Fibroblast of mammary gland (primary cell): ENCODE data around the gene DSG2.

Experiments used
- DNase-seq: peaks from one replicate; pipeline ENCODE4 v3.0.0-alpha.2; 2010; ENCODE audit warnings: low read depth
- H3K4me3 ChIP-seq: 2 replicates; pipeline ENCODE4 v1.5.1; 2011; ENCODE audit warnings: low read depth, mild to moderate bottlenecking, low read length, moderate library complexity; ENCODE audit not compliant: control insufficient read depth
- TF ChIP-seq, protein P1 (sequence below): conservative IDR thresholded peaks from 2 replicates; pipeline ENCODE4 v1.5.1; 2011; ENCODE audit warnings: low read depth, low read length, inconsistent platforms; ENCODE audit not compliant: control insufficient read depth, insufficient read depth

The DSG2 gene

DNA sequence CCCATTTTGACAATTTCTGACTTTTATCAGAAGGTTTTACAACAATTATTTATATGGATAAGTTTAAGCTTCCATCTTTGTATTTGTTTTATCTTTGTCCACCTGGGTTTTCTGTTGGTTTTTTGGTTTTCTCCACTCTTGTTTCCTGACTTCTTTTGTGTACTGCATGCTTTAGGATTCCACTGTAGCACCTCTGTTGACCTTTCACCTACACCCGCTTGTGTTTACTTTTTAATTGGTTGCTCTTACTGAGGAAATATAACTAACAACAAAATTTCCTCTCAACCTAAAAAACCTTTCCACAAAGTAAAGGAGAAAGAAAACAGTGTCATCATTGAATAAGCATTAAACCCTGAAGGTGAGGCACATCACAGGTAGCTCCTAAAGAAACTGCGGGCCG lies 53.9 kb downstream of the DSG2 start:
- no peak overlapping the region for H3K4me3 ChIP-seq
- TF ChIP-seq, protein P1, sequence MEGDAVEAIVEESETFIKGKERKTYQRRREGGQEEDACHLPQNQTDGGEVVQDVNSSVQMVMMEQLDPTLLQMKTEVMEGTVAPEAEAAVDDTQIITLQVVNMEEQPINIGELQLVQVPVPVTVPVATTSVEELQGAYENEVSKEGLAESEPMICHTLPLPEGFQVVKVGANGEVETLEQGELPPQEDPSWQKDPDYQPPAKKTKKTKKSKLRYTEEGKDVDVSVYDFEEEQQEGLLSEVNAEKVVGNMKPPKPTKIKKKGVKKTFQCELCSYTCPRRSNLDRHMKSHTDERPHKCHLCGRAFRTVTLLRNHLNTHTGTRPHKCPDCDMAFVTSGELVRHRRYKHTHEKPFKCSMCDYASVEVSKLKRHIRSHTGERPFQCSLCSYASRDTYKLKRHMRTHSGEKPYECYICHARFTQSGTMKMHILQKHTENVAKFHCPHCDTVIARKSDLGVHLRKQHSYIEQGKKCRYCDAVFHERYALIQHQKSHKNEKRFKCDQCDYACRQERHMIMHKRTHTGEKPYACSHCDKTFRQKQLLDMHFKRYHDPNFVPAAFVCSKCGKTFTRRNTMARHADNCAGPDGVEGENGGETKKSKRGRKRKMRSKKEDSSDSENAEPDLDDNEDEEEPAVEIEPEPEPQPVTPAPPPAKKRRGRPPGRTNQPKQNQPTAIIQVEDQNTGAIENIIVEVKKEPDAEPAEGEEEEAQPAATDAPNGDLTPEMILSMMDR: no peak
- DNase-seq: no peak

- DNase-seq: peak; percentile 12
- TF ChIP-seq, protein P1: peak; percentile 25
- H3K4me3 ChIP-seq: no peak overlapping the region
These were observed 55.8 kb downstream of the DSG2 start for GRCh38 chr18:31553800-31554199.

- no peak overlapping the region for H3K4me3 ChIP-seq
- TF ChIP-seq, protein P1: no peak
- DNase-seq: no peak
These were observed 56.8 kb downstream of the DSG2 start for GRCh38 chr18:31554776-31555175.

DNA sequence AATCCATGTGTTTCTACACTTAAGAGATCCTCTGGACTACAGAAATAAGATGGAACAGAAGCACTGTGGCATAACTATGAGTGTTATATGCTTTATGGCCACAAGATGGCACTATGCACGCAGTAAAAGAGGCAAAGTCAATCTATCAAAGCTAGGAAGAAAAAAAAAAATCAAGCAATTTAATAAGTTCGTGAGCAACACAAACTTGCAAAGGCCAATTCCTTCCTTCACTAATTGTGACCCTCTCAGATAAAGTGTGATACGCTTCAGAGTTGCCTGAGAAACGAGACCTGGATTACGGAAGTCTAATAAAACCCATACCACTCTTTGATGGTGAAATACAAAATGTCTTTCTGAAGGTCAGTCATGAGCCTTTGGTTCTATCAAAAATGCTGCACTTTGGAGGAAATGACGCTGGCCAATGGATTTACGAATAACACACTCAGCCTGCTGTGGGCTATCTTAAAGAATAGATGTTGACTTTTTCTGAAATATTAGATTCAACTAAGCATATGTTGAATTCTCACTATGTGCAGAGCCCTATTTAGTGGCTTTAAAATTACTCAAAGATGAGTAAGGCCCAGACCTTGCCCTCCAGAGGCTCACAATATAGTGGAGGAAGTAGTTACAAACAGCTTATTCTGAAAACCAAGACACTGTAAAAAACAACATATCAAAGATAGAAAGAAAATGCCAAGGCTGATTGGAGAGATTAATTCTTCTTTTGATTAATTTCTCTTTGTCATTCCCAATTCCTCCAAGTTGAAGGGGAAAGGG lies 58.2 kb downstream of the DSG2 start:
- DNase-seq: peak; percentile 76
- TF ChIP-seq, protein P1: peak; percentile 78
- H3K4me3 ChIP-seq: no peak overlapping the region

GRCh38 chr18:31557446-31557845 lies 59.5 kb downstream of the DSG2 start:
- no peak for DNase-seq
- H3K4me3 ChIP-seq: no peak overlapping the region
- TF ChIP-seq, protein P1: no peak

DNA sequence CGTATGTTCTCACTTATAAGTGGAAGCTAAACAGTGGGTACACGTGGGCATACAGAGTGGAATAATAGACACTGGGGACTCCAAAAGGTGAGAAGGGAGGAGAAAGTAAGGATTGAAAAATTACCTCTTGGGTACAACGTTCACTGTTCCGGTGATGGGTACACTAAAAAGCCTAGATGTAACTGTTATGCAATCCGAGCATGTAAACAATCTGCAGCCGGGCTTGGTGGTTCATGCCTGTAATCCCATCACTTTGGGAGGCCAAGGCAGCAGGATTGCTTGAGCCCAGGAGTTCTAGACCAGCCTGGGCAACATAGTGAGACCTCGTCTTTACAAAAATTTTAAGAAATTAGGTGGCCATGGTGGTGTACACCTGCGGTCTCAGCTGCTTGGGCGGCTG lies 60.6 kb downstream of the DSG2 start:
- no peak for DNase-seq
- TF ChIP-seq, protein P1: no peak
- H3K4me3 ChIP-seq: no peak overlapping the region
